Activated CD4-positive, alpha-beta T cell treated with anti-CD3 and anti-CD28 coated beads, Interleukin-2, Interleukin-4, amounts not matched to agents 100 ng/mL and 50 ng/mL, durations not matched to agents 16 hours and 8 hours (primary cell): ENCODE measurements around the gene TACR1.
"Not testable (repeated sequence)": the region's sequence is repeated elsewhere in the genome, so short reads cannot be mapped to it uniquely, and the experiment has no call there.

Source experiments
- DNase-seq: peaks from one replicate; pipeline ENCODE4 v3.0.0-alpha.2; 2020; ENCODE audit warnings: low spot score

Gene TACR1, protein sequence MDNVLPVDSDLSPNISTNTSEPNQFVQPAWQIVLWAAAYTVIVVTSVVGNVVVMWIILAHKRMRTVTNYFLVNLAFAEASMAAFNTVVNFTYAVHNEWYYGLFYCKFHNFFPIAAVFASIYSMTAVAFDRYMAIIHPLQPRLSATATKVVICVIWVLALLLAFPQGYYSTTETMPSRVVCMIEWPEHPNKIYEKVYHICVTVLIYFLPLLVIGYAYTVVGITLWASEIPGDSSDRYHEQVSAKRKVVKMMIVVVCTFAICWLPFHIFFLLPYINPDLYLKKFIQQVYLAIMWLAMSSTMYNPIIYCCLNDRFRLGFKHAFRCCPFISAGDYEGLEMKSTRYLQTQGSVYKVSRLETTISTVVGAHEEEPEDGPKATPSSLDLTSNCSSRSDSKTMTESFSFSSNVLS

DNA sequence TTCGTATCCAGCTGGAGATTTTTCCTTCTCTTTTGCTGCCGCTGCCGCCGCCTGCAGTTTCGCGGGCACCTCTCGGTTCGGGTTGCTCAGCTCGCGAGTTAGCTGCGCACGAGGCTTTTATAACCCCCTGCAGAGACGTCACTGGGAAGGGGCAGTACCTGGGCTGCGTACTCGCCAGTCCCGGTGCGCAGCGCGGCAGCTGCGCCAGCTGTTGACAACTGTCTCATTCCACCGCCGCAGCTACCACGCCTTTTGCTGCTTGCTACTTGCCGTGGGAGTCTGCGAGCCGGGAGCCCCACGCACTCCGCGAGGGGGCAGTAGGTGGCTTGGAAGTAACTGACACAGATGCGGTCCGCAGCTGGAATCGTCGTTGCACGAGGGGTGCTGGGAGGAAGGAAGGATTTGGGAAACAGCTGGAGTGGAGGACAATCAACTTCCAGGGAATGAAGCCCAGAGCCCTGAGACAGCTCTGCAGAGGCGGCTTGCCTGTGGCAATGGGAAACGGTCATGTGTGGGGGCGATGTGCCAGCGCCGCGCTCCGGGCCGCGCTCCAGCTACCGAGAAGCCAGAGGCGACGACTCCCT lies at the start of gene TACR1:
Gene TACR1 (minus strand): TSS at position 93 of the 584 bp plus-strand sequence. CDS start 586 bp downstream, outside the sequence.
- DNase-seq, result peak; percentile 47

DNA sequence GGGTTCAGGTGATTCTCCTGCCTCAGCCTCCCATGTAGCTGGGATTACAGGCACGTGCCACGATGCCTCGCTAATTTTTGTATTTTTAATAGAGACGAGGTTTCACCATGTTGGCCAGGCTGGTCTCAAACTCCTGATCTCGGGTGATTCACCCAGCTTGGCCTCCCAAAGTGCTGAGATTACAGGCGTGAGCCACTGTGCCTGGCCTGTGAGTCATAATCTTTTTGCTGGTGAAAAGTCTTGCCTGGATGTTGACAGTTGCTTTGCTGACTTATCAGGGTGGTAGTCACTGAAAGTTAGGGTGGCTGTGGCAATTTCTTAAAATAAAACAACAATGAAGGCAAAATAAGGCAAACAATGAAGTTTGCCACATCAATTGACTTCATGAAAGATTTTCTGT lies 49.3 kb upstream of the TACR1 start:
- not testable (repeated sequence) for DNase-seq

DNA sequence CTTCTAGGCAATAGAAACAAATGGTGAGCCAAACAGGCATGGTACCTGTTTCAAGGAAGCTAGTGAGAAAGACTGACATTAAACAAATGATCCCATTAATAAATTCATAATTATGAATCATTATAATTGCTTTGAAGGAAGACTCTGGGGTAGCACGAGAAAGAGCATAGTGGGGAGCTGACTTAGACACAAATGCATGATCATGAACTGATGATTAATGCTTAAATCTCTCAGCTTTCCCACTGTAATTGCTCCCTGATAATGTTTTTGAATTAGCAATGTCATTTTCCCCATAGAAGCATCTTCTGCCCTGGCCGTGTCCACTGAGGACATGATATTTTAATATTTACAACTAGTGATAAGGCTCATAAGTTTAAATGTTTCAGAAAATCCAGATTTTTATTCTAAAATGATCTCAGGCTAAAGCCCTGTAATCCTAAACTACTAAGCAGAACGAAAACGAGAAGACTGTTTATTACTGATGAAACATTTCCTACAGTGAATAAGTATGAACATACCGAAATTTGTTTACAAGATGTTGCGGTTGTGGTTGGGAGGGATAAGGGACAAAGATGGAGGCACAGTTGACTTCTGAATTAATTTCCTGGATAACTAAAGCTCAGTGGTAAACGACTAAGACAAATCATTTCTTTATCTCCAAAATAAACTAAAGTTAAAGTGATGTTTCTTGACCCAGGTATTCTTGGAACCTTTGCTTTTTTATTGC lies 47.3 kb upstream of the TACR1 start:
- no peak for DNase-seq

DNA sequence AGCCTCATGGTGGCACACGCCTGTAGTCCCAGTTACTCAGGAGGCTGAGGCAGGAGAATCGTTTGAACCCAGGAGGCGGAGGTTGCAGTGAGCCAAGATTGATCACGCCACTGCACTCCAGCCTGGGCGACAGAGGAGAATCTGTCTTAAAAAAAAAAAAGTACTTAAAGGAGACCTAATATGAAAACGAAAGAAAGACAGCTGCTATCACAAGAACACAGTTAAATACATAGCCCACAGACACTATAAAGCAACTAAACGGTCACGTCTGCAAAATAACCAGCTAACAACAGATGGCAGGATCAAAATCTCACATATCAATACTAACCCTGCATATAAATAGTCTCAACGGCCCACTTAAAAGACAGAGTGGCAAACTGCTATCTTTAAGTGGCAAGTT lies 43.9 kb upstream of the TACR1 start:
- DNase-seq, result no peak

DNA sequence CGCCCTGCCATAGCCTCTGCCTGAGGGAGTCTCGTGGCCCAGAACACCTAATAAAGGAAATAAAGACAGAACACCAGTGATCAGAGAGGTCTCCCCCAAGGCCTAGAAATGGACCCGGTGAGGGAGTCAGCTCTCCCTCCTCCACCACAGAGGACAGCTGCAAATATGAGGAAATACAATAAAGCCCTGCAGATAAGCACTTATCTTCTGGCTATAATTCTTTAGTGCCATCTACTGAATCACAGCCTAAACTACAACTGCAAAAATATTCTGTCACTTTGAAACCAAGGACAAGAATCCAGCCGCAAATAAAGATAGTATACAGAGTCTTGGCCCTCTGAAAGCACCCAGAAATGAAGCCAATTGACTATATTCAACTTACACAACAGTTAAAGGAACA lies 42.4 kb upstream of the TACR1 start:
- DNase-seq, result no peak

DNA sequence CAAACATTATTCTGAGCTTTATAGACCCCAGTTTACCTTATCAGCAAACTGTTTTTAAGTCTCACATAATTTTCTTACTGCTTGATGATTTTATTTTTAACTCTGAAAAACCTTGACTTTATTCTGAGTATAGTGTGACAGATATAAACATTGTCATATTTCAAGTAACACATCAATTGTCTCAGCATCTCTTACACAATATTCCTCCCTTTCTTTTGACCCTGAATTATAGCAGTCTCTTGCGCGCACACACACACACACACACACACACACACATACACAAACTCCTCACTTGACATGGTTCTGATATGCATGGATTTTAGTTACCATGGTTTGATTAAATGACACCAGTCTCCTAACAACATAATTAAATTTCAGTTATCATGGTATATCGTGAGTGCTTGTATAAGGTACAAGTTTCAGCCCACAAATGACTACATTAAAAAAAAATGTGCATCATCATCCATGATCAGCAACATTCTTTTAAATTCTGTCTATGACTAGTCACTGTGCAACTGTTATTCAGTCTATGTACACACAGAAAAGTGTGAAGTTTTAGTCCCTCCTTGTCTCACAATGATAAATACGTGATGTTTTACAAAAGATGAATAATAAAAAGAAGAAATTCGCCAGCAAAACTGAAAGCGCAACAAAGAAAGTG lies 39.5 kb upstream of the TACR1 start:
- no peak for DNase-seq

DNA sequence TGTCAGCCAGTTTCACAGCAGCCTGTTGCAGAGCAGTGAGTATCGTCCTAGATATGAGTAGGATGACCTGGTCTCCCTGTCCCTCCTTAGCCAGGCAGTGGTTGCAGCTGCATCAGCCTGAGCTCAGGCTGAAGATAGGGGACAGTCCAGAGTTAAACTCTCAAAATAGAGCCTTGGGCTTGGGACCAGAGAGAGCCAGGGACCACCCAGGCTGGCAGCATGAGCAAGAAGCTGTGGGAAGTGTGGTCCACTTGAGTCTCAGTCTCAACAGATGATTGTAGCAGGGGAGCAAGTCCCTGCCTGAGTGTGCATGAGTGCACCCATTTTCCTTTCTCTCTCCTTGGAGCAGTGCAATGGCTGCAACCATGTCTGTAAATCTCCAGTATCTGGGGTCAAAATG lies 38.0 kb upstream of the TACR1 start:
- DNase-seq, result no peak

DNA sequence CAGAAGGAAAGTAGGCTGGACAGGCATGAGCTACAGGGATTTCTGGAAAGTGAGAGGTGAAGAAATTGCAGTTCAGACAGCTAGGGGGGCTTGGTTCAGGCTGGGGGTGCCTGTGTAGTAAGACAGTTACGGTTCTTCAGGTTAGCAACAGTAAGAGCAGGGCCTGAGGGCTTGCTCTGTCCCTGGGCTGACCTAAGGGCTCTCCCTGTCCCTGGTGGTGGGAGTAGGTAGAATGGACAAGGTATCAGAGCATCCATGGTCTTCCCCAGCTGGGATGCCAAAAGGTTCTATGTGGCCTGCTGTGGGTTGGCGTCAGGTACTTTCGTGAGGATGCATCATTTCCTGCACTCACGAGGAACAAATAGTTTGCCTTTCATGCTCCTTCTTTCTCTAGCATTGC lies 34.6 kb upstream of the TACR1 start:
- no peak for DNase-seq

DNA sequence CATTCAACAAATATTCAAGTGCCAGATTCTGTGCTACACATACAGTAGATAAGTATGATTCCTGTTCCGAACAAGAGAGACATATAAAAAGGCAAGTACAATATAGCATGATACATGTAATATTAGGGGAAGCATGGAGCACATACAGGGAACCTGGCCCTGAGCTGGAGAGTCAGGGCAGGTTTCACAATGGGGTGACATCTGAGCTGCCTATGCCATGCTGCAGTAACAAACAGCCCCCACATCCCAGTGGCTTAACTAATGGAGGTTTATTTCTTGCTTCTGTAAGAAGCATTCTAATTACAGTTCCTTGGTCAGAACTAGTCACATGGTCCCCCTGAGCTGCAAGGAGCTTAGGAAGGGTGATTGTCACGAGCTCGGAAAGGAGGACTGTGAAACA lies 27.3 kb upstream of the TACR1 start:
- DNase-seq, result no peak

DNA sequence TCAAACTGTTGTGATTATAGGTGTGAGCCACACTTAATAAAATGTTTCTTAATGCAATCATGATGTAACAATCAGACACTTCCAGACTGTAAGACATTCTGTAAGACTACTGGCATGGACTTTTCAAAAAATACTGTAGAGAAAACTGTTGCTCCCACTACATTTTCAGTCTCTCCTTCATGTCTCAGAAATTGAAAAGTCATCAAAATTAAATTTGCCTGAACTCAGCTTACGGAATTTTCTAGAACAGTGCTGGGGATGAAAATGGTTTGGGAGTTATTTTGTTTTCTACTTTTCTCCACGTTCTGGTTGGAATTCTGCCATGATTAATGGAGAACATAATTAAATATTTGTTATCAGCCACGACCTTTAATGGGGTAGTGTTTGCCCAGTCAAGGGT lies 26.8 kb upstream of the TACR1 start:
- no peak for DNase-seq

DNA sequence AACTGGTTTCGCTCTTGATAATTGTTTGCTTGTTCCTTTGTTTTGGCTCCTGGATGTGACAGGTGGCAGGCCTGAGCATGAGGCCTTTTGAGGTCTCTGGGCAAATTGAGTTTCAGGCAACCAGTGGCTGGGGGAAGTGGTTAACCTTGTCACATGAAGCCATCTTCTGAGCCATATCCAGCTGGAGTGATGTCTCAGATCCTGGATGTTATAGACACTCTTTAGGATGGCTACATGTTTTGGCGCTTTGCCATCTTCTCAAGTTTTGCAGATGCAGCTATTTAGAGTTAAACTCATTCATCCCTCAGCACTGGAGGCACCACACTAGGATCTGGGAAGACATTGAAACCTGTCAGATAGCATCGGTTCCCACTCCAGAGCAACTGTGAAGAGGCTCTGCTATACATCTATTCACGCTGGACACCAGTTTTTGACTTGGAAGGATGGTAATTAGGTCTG lies 25.3 kb upstream of the TACR1 start:
- no peak for DNase-seq

DNA sequence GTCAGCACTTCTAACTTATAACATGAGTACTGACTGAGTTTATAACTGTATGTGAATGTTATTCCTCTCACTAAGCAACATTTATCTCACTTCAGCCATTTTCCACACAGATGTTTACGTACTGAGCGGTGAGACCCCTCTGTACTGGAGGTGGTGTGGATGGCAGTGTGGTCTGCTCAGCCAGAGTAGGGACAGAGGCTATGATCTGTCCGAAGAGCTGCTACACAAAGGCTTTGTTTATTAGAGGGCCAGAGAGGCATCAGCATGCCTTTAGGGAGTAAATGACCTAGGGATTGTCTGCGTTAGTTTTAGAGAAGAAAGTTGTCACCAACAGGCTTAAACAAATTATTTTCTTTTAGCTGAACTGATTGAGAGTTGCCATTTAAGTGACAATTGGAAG lies 23.2 kb upstream of the TACR1 start:
- no peak for DNase-seq

DNA sequence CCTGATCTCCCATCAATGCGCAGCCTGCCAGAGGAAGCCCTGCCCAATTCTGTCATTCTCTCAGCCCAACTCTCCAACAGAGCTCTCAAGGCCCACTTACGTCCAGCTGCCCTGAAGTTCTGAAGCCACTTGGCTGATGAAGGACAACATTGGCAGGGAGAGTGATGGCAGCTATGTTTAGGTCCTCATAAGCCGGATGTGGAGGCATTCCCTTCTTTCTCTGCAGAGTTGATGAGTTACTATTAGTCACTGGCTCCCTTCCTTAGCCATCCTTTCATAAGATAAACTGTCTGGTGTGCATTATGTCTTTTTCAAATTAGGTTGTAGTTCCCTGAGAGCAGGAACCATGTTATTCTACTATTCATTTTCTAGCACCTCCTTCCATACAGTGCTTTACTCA lies 22.5 kb upstream of the TACR1 start:
- no peak for DNase-seq

DNA sequence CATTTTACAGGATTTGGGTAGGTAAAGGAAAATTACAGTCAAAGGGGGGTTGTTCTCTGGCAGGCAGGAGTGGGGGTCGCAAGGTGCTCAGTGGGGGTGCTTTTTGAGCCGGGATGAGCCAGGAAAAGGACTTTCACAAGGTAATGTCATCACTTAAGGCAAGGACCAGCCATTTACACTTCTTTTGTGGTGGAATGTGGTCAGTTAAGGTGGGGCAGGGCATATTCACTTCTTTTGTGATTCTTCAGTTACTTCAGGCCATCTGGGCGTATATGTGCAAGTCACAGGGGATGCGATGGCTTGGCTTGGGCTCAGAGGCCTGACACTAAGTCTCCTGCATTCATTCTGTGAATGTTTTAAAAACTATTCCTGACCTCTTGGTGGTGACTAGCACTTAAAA lies 19.9 kb upstream of the TACR1 start:
- not testable (repeated sequence) for DNase-seq

DNA sequence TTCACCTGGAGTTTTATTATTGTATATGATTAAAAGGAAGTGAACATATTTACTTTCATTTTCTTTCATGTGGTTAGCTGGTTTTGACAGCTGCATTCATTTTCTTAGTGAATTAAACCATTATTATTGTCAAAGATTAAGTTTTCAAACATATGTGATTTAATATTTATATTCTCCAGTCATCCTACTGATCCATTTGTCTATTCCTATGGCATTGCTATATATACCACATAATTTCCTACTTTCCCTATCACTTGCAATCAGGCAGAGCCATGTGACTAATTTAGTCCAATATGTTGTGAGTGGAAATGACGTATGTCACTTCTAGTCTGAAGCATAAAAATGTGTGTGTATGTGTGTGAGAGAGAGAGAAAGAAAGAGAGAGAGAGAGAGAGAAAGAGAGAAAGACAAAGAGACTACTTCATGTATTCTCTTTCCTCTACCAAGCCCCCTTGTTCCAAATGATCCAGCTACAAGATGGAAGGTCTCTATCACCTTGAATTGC lies 12.0 kb upstream of the TACR1 start:
- no peak for DNase-seq

DNA sequence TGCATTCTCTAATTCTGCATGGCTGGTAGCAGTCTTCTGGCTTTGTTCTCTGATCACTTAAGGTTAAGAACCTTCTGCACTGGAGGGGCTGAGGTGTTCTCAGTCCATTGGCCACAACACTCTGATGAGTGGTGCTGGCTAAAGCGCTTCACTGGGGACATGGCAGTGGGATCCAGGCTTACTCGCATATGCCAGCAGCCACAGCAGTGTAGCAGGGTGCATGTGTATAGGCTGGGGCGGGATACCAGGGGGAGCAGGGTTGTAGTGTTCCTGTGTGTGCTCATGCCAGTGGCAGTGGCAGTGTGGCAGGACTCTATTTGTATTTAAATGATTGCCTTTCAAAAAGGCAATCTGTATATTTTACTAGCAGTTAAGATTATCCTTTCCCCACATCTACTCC lies 11.1 kb upstream of the TACR1 start:
- DNase-seq, result no peak

DNA sequence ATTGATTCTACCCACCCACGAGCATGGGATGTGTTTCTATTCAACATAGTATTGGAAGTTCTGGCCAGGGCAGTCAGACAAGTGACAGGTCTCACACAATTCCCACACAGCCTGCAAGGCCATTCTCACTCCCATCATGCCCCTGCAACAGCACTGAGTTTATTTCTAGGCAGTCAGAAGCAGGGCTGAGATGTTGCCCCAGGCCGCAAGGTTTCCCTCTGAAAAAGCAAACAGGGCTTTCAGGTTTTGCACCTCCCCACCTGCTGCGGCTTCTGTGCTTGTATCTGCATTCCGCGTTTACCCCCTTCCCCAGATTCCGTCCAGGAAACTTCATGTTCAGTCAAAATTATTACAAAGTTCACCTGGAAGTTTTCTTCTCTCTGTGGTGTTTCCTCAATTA lies 9.4 kb upstream of the TACR1 start:
- DNase-seq, result no peak

DNA sequence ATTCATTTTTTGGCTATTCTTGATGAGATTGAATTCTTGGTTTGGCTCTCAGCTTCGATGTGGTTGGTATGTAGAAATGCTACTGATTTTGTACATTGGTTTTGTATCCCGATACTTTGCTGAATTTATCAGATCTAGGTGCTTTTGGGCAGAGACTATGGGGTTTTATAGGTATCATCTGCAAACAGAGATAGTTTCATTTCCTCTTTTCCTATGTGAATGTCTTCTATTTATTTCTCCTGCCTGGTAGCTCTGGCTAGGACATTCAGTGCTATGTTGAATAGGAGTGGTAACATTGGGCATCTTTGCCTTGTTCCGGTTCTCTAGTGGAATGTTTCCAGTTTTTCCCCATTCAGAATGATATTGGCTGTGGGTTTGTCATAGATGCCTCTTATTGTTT lies 5.5 kb upstream of the TACR1 start:
- no peak for DNase-seq

DNA sequence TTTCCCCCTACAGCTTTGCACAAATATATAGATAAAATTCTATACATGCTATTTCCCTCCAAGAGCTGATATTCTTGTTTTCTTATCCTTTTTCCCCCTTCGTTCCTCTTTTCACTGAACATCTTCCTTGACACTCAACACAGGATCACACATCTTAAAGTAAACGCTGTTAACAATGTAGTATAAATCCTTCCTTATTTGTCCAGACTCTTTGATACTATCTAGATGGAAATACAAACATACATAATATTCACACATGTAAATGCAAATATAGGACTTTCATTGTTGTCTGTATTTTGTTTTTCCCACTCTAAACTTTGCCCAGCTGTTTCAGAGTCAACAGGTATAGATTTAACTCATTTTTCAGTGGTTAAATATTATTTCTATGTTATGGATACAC lies 3.0 kb upstream of the TACR1 start:
- DNase-seq, result no peak

DNA sequence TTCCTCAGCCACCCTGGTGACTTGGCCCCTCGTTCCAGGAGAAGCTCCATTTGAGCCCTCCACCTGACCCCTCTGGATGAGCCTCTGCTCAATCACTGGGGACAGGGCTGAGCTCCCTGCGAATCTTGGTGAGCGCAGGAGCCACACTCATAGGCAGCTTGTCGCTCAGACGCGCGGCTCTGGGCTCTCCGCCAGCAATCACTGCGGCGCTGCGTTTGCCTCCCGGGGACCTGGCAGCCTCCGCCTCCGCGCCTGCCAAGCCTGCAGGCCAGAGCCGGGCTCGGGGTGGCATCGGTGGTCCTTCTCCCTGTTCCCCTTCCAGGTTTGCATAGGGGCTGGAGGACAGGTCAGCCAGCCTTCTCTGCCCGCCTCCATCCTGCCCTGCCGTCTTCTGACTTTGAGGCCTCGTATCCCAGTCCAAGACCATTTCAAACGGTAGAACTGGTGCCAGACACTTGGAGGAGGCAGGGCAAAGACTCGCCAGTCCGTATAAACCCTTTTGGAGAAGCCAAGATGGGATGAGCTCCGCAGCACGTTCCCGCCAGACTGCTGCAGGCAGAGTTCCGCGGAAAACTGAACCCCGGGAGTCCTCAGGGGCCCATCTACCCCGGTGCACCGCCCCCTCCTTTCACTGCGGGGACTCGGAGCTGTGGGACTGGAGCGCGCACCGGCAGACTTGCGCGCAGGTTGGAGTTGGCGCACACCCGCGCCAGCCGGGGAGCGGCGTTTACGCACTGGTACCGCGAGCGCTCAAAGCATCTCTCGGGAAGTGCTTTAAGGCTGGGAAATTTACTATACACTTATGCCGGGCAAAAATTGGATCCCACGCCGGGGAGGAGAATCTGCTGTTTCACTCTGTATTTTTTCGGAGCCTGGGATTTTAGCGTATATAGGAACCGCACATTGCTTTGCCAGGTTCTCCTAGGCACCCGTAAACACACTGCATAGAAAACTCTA lies 1.1 kb upstream of the TACR1 start:
- DNase-seq, result no peak

DNA sequence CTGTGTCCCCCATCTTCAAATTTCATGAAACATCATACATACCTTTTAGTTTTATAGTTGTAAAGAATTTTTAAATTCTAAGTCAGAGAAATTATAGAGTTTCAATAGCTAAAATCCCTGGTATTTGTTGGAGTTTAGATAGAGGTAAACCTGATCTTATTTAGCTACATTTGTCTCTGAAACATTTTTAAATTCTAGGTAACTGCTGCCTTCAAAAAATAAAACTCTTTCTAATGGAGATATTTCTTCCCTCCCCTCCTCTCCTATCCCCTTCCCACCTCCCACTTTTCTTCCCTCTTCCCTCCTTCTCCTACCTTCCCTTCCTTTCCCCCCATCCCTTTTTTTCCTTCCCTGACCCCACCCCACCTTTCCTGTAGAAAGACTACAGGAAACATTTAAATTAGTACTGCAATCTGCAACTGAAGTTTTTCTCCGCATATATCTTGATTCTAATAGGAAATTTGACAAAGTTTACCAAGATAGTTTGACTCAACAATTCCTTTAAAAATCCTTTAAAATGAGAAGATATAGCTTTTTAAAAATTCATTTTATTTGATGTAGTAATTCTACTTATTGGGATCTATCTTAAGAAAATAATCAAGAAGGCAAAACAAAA lies 4.1 kb downstream of the TACR1 start:
- no peak for DNase-seq
